AML-193 (cell line): Measurements from ENCODE around the gene FUT8.

Experiments used
- DNase-seq, 2 experiments: peaks; one replicate each; lab custom pipeline; 2025; lab: John Stamatoyannopoulos, UW

The FUT8 gene

GRCh38 chr14:65412032-65412846 lies at the start of gene FUT8:
Gene FUT8 (plus strand): TSS chr14:65412730. CDS start chr14:65561564, 148,834 bp downstream.
- peak; percentile 87 for DNase-seq

GRCh38 chr14:65366802-65367565 lies 45.5 kb upstream of the FUT8 start:
- no peak for DNase-seq

GRCh38 chr14:65369560-65369959 lies 43.0 kb upstream of the FUT8 start:
- no peak for DNase-seq

GRCh38 chr14:65370801-65371248 lies 41.7 kb upstream of the FUT8 start:
- DNase-seq = no peak

- no peak for DNase-seq
Measured at GRCh38 chr14:65371784-65372183, 40.7 kb upstream of the FUT8 start.

GRCh38 chr14:65373016-65373670 lies 39.4 kb upstream of the FUT8 start:
- no peak for DNase-seq

- no peak for DNase-seq
Measured at GRCh38 chr14:65373671-65374039, 38.9 kb upstream of the FUT8 start.

- DNase-seq = no peak
Measured at GRCh38 chr14:65377576-65377975, 35.0 kb upstream of the FUT8 start.

- no peak for DNase-seq
Measured at GRCh38 chr14:65382586-65382985, 29.9 kb upstream of the FUT8 start.

GRCh38 chr14:65387171-65387570 lies 25.4 kb upstream of the FUT8 start:
- no peak for DNase-seq

- DNase-seq = no peak
Measured at GRCh38 chr14:65387628-65388027, 24.9 kb upstream of the FUT8 start.

GRCh38 chr14:65392296-65392695 lies 20.2 kb upstream of the FUT8 start:
- DNase-seq = no peak

- DNase-seq = no peak
Measured at GRCh38 chr14:65396082-65396910, 16.2 kb upstream of the FUT8 start.

GRCh38 chr14:65403231-65403630 lies 9.3 kb upstream of the FUT8 start:
- no peak for DNase-seq

GRCh38 chr14:65408113-65408512 lies 4.4 kb upstream of the FUT8 start:
- no peak for DNase-seq

- no peak for DNase-seq
Measured at GRCh38 chr14:65410640-65411039, 1.9 kb upstream of the FUT8 start.

GRCh38 chr14:65411656-65412031 lies 886 bp upstream of the FUT8 start:
- DNase-seq = peak; percentile 65 to 69

- peak; percentile 52 to 64 for DNase-seq
Measured at GRCh38 chr14:65412856-65413738, 567 bp downstream of the FUT8 start.

- DNase-seq = peak in 1 of 2 experiments; percentile 11
Measured at GRCh38 chr14:65413739-65414045, 1.2 kb downstream of the FUT8 start.

GRCh38 chr14:65414961-65415589 lies 2.5 kb downstream of the FUT8 start:
- DNase-seq = peak; percentile 38 to 41
